ENCODE measurements around the gene ZBED4.

DNA sequence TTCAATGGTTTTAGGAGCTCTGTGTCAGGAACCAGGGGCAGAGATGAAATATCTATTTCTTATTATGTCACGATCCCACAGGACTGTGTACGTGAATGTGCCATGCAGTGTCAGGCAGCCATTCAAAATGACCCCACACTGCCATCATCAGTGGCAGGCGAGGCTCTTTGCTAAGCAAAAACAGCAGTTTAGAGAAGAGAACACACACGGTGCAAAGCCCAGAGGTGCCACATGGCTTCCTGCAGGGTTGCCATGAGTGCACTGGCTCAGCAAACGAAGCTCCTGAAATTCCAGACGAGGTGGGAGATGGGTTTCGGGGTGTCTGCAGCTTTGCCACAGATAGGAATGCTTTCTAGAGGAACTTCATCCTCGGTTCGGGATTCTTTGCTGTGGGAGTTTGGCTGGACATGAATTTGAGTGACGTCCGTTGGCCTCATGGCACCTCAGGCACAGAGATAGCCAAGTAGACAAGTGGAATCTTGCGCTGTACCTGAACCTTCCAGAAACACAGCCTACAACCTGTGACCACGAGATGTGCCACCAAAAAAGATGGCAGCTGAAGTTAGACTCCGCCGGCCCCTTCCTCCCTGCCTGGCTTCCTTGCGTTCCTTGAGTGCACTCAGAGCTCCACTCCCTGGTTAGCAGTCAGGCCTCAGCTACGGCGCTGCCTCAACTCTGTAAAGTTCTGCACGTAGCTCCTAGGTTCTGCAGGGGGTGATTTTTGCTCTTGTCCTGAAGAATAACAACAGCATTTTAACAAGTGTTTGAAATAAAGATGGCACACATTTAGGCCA lies 7.8 kb upstream of the ZBED4 start:
- TF ChIP-seq, protein P1, sequence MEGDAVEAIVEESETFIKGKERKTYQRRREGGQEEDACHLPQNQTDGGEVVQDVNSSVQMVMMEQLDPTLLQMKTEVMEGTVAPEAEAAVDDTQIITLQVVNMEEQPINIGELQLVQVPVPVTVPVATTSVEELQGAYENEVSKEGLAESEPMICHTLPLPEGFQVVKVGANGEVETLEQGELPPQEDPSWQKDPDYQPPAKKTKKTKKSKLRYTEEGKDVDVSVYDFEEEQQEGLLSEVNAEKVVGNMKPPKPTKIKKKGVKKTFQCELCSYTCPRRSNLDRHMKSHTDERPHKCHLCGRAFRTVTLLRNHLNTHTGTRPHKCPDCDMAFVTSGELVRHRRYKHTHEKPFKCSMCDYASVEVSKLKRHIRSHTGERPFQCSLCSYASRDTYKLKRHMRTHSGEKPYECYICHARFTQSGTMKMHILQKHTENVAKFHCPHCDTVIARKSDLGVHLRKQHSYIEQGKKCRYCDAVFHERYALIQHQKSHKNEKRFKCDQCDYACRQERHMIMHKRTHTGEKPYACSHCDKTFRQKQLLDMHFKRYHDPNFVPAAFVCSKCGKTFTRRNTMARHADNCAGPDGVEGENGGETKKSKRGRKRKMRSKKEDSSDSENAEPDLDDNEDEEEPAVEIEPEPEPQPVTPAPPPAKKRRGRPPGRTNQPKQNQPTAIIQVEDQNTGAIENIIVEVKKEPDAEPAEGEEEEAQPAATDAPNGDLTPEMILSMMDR (IDR thresholded peaks at IDR 0.05) = no peak
- no peak for TF ChIP-seq POLR2A (IDR thresholded peaks at IDR 0.05)
